Measurements from ENCODE around the gene ALLC.

GRCh38 chr2:3619033-3619432 is 39.0 kb upstream of the ALLC start:
- TF ChIP-seq CTCF (IDR thresholded peaks at IDR 0.05 in 4 of 5, conservative IDR thresholded peaks at IDR 0.05 in 1 of 5) (no peak), POLR2A (IDR thresholded peaks at IDR 0.05) (no peak)

Measured in gastrocnemius medialis (tissue), 4 donors.